Upper lobe of left lung (tissue), 4 donors: Measurements from ENCODE around the gene CHCHD6.

Source experiments
- EP300 ChIP-seq, 4 donors: sonication (generic); formaldehyde crosslinking; IDR thresholded peaks; one replicate each; pipeline ENCODE4 v1.5.1; 2017; ENCODE audit warnings: antibody characterized with exemption in 4 of 4, control low read depth in 2 of 4
- POLR2A ChIP-seq, 4 donors: fragments of 450-650 bp; IDR thresholded peaks; one replicate each; pipeline ENCODE4 v1.5.1; 2016 to 2017; ENCODE audit warnings: antibody characterized with exemption in 4 of 4, mild to moderate bottlenecking in 2 of 4
- TF ChIP-seq, protein P1 (sequence below), 6 experiments: fragments of 450-650 bp in 4 of 6; fragments of 200-600 bp in 2 of 6; sonication (generic) in 2 of 6; IDR thresholded peaks; one replicate each; pipeline ENCODE4 v1.5.1; 2016 to 2019; ENCODE audit warnings: antibody characterized with exemption in 6 of 6

DNA sequence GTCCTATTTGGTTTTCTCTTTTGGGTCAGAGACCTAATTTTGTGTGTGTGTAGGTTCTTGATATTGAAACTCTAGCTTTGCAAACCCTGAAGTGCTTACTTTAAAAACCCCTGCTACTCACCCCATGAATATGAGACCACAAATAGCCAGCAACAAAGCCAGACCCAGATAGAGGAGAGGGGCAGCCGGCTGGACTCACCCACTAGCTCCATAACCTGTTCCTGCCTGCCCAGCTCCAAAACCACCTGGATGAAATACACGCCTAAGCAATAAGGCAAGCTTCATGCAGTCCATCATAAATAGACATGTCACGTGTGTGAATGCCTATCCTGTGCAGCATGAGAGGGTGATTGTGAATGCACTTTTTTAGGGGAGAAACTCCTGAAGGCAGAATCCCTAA is 45.5 kb upstream of the CHCHD6 start:
- TF ChIP-seq, protein P1, sequence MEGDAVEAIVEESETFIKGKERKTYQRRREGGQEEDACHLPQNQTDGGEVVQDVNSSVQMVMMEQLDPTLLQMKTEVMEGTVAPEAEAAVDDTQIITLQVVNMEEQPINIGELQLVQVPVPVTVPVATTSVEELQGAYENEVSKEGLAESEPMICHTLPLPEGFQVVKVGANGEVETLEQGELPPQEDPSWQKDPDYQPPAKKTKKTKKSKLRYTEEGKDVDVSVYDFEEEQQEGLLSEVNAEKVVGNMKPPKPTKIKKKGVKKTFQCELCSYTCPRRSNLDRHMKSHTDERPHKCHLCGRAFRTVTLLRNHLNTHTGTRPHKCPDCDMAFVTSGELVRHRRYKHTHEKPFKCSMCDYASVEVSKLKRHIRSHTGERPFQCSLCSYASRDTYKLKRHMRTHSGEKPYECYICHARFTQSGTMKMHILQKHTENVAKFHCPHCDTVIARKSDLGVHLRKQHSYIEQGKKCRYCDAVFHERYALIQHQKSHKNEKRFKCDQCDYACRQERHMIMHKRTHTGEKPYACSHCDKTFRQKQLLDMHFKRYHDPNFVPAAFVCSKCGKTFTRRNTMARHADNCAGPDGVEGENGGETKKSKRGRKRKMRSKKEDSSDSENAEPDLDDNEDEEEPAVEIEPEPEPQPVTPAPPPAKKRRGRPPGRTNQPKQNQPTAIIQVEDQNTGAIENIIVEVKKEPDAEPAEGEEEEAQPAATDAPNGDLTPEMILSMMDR (IDR thresholded peaks at IDR 0.05), result no peak
- TF ChIP-seq EP300 (IDR thresholded peaks at IDR 0.05), result no peak
- no peak for TF ChIP-seq POLR2A (IDR thresholded peaks at IDR 0.05)
